Stimulated activated CD8-positive, alpha-beta memory T cell treated with anti-CD3 and anti-CD28 coated beads, Interleukin-7, amount 100 ng/mL, for 1 hour (primary cell): Measurements from ENCODE around the gene ST6GALNAC1.

Source experiments
- DNase-seq, 2 donors: peaks; one replicate each; pipeline ENCODE4 v3.0.0-alpha.2; 2020; ENCODE audit warnings: low read depth in 2 of 2

The ST6GALNAC1 gene

GRCh38 chr17:76581515-76581914 is 62.0 kb downstream of the ST6GALNAC1 start:
- no peak for DNase-seq

DNA sequence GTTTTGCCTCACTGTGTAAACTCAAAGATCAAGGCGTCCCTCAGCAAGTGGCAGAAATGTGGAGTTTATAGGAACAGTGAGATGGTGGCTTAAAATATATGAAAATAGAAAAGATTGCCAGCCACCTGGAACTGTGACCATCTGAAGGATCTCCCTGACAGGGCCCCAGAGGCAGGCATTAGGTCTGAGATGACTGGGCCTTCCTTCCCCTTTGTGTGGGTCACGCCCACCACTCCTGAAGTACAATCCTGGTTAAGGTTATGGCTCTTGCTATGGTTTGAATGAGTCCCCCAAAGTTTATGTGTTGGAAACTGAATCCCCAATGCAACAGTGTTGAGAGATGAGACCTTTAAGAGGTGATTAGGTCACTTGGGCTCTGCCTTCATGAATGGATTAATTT is 64.3 kb downstream of the ST6GALNAC1 start:
- no peak for DNase-seq

DNA sequence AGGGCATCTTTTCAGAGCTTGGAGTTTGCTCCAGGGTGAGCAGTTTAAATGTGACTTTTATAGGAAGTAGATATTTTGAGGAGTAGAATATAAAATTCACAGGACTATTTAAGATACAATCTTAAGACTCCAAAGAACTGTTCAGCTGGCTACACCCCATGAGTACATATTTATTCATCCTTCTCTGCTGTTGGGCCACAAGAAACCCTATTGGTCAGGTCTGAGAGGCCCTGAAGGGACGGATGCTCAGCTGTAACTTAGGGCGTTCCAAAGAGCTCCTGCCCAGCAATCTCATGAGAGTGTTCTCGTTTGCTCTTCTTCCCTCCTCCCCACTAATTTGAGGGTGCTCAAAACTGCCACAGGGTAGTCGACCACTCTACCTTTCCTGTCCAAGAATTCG is 65.2 kb downstream of the ST6GALNAC1 start:
- no peak for DNase-seq

- no peak for DNase-seq
Observed at GRCh38 chr17:76577876-76578275, 65.7 kb downstream of the ST6GALNAC1 start.

DNA sequence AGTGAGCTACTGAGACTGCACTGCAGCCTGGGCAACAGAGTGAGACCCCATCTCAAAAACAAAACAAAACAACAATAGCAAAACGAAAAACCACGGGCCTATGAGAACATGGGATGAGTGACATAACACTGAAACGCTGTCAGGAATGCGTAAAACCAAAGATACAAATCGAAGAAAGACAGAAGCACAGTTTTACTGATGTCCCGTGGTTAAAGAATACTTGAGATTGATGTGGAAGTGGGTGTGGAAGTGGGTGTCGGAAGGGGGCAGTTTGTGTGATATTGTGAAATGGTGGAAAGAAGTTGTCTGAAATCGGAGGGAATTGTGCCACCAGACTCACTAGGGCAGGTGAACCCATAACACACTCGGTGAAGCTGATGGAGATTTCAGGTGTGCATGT is 67.4 kb downstream of the ST6GALNAC1 start:
- no peak for DNase-seq

GRCh38 chr17:76575570-76575969 is 68.0 kb downstream of the ST6GALNAC1 start:
- no peak for DNase-seq
